Activated T-helper 1 cell treated with Interleukin-2 at 50 U/mL for 16 hours (primary cell): ENCODE measurements around the gene RFX1.
"Not testable (repeated sequence)": the region's sequence is repeated elsewhere in the genome, so short reads cannot be mapped to it uniquely, and the experiment has no call there.

ENCODE experiments used
- DNase-seq: peaks from one replicate; pipeline ENCODE4 v3.0.0-alpha.2; 2020; ENCODE audit warnings: low read depth

RFX1 gene

DNA sequence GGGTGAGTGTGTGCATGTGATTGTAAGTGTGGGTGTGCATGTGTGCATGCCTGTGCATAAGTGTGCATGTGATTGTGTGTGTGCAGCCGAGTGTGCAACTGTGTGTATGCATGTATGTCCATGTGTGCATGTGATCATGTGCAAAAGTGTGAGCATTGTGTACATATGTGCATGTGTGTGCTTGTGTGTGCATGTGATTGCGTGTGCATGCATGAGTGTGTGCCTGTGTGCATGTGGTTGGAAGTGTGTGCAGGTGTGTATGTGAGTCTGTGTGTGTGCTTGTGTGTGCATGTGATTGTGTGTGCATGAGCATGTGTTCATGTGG, 71.4 kb downstream of the RFX1 start:
- no peak for DNase-seq

DNA sequence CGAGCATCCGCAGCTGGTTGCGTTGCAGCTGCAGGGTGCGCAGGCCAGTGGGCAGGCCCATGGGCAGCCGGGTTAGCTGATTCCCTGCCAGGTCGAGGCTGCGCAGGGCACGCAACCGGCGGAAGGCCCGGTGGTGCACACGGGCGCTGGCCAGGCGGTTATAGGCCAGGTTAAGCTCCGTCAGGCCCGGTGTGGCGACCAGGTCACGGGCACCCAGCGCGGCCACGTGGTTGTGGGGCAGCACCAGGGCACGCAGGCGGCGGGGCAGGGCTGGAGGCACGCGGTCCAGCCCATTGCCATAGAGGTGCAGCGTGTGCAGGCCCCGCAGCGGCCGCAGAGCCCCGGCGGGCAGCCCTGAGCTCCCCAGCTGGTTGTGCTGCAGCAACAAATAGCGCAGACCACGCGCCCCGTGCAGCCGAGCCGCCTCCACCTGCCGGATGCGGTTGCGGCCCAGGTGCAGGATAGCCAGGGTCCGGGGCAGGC, 73.2 kb downstream of the RFX1 start:
- no peak for DNase-seq

DNA sequence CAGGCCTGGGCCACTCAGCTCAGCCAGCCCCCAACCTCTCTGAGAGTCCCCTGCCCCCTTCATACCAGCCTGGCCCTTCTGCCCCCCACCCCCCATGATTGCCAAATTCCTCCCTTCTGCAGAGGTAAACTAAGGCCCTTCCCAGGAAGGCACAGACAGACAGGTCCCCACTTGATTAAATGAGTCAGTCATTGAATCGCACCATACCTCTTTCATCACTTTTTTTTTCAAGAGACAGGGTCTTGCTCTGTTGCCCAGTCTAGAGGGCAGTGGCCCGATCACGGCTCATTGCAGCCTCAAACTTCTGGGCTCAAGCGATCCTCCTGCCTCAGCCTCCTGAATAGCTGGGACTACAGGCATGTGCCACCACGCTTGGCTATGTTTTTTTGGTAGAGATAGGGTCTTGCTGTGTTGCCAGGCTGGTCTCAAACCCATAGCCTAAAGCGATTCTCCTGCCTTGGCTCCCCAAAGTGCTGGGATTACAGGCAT, 73.9 kb downstream of the RFX1 start:
- no peak for DNase-seq

DNA sequence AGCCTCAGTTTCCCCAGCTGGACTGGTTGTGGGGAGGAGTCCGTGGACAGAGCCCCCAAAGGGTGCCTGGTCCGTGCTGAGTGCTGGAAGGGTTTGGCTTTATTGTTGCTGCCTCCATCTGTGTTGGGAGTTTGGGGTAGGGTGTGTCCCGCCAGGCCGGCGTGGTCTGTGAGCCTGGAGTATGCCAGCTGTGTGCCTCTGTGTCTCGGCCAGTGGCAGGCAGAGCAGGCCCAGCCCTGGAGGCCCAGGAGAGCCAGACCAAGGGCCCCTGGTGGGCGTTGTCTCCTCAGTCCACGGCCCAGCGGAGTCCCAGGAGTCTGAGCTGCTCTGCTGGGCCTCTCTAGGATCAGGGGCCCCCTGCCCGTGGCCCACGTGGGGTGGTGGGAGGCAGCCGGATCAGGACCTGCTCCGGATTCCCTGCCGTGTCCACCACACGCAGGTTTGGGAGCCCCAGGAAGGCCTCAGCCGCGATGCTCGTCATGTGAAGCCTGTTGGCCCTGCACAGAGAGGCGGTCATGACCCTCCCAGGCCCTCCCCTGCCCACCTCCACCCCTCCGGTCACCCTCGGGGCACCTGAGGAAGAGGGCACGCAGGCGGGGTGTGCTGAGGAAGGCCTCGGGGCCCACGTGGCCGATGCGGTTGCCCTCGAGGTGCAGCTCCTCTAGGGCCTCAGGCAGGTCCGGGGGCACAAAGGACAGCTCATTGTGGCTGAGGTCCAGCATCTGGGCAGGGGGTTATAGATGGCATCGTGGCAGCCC, 74.5 kb downstream of the RFX1 start:
- no peak for DNase-seq

DNA sequence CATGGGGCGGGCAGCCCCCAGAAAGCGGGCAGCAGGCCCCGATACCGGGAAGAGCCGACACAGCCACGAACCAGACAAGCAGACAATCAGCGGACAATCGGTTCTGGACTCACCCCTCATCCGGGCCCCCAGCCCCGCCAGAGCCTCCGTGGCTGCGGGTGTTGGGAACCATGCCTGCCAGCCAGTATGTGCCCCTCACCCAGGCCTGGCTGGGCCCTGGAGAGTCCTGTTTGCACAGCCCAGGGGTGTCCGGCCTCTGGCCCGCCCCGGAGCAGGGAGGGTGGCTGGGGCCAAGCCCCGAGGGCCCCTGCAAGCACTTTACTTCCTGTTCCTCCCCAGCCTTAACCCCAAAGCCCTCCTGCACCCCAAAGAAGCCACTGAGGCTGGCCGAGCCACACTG, 75.7 kb downstream of the RFX1 start:
- no peak for DNase-seq

DNA sequence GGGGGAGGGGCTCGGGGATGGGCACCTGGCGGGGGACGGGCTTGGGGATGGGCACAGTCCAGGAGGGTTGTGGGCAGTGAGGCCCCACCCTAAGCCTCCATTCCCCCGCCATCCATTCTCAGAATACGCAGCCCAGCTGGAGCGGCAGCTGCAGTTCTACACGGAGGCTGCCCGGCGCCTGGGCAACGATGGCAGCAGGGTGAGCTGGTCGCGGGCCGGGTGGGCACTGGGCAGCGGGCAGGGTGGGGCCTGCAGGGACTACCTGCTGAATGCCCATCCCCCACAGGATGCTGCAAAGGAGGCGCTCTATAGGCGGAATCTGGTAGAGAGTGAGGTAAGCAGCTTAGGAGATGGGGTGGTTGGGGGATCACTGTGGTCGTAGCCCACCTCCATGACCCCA, 76.2 kb downstream of the RFX1 start:
- DNase-seq: no peak

DNA sequence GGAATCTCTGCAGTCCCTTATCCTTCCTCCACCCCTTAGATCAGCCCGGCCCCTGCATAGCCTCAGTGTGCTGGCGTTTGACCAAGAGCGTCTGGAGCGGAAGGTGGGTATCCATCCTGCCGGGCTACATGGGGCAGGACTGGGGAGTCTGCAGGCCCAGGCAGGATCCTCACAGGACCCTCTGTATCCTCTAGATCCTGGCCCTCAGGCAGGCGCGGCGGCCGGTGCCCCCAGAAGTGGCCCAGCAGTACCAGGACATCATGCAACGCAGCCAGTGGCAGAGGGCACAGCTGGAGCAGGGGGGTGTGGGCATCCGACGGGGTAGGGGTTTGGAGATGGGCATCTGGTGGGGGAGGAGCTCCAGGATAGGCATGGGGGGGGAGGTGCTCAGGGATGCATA, 76.8 kb downstream of the RFX1 start:
- no peak for DNase-seq

DNA sequence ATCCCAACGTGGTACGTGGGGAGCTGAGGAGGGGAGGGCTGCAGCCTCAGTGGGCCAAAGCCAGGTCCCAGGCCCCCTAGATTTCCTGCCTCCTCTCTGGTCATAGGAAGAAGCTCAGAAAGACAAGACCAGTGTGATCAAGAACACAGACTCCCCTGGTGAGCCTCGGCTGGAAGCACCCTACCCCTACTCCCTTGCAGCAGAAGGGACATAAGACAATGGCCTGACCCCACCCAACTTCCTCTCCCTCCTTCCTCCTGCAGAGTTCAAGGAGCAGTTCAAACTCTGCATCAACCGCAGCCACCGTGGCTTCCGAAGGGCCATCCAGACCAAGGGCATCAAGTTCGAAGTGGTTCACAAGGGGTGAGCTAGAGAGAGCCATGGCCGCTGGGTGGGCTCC, 79.4 kb downstream of the RFX1 start:
- DNase-seq: no peak

DNA sequence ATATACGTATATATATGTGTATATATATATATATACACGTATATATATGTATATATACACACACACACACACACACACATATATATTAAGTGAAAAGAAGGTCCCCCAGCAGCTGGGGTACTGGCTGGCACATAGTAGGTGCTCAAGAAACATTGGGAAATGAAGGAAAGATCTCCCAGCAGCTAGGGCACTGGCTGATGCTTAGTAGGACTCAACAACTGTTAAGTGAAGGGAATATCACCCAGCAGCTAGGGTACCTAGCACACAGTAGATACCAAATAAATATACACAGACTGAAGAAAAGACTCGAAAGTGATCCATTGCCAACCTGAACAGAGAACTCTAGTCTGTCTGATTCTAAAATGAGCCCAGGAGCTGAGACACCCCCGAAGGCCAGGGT, 80.1 kb downstream of the RFX1 start:
- DNase-seq: no peak

DNA sequence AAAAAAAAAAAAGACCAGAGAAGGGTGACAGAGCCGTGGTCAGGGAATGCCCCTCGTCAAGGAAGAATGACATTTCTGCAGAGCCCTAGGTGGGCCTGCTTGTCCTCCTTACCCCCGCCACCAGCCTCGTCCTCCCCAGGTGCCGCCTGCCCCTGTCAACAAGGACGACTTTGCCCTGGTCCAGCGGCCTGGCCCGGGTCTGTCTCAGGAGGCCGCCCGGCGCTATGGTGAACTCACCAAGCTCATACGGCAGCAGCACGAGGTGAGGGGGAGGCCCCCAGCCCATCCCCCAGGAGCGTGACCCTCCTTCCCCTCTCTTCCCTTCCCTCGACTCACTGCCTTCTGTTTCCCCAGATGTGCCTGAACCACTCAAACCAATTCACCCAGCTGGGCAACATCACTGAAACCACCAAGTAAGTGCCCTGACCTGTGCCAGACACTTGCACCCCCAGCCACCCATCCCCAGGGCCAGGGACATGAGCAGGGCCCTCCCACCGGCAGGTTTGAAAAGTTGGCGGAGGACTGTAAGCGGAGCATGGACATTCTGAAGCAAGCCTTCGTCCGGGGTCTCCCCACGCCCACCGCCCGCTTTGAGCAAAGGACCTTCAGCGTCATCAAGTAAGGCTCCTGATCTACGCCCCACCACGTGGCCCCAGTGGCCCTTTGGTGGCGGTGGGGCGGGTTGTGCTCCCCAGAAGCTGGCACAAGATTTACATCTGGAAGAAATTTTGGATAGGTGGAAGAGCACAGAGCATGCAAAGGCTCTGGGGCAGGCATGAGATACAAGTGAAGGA, 82.7 kb downstream of the RFX1 start:
- no peak for DNase-seq

DNA sequence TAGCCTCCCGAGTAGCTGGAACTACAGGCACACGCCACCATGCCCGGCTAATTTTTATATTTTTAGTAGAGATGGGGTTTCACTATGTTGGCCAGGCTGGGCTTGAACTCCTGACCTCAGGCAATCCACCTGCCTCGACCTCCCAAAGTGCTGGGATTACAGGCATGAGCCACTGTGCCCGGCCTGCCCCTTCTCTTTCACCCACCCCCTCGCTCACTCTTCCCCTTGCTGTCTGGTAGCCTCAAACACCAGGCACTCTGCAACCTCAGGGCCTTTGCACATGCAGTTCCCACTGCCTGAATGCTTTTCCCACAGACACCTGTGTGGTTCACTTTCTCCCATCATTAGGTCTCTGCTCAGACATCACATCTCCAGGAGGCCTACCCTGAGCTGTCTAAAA, 84.0 kb downstream of the RFX1 start:
- DNase-seq: not testable (repeated sequence)

DNA sequence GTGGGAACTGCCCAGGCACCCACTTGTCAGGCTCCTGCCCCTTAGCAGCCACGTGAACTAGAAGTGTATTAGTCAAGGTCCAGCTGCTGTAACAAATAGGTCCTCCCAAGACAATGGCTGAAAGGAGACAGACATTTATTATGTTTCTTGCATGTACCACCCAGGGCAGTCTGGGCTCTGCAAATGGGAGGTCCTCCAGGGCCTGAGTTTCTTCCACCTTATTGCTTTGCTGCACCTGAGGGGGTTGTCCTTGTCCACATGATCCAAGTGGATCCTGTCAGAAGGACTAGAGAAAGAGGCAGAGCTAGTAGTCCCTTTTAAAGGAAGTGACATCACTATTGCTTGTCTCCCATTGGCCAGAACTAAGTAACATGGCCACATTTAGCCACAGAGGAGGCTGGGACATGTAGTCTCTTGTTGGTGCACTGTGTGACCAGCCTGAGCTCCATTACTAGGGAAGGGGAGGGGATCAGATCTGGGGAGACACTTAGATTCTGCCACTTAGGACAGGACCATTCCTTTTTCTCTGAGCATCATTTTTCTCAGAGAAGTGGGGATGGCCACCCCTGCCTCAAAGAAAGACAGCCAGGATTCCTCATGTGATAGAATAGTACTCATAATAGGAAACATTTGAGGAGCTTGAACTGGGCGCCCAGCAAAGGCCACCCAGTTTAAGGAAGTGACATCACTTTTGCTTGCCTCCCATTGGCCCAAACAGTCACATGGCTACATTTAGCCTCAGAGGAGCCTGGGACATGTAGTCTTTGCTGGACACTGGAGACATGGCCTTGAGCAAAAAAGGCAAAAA, 85.0 kb downstream of the RFX1 start:
- DNase-seq: no peak

DNA sequence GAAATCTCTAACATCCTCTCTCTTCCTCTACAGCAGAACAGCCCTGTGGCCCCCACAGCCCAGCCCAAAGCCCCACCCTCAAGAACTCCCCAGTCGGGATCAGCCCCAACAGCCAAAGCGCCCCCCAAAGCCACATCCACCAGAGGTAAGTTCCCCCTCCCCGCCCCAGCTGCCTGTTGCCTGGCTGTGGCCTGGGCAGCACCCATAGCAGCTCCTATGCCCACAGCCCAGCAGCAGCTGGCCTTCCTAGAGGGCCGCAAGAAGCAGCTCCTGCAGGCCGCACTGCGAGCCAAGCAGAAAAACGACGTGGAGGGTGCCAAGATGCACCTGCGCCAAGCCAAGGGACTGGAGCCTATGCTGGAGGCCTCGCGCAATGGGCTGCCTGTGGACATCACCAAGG, 85.6 kb downstream of the RFX1 start:
- DNase-seq: no peak

DNA sequence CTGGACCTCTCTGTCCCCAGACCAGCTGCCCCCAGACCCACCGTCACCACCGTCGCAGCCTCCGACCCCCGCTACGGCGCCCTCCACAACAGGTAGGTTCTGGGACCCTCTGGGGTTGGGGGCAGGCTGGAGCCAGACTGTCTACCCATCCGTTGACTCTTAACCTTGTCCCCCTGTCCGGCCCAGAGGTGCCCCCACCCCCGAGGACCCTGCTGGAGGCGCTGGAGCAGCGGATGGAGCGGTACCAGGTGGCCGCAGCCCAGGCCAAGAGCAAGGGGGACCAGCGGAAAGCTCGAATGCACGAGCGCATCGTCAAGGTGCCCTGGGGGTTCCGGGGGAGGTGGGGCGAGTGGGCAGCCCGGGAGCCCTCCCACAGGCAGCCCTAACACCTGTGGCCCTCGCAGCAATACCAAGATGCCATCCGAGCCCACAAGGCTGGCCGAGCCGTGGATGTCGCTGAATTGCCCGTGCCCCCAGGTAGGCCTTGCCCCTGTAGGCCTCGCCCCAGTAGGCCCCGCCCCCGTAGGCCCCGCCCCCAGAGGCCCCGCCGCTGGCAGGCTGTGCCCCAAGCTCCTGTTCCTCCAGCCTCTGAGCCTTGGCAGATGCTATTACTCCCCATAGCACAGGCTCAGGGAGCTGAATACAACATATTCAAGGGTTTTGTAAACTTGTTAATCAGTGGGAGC, 87.3 kb downstream of the RFX1 start:
- DNase-seq: no peak

DNA sequence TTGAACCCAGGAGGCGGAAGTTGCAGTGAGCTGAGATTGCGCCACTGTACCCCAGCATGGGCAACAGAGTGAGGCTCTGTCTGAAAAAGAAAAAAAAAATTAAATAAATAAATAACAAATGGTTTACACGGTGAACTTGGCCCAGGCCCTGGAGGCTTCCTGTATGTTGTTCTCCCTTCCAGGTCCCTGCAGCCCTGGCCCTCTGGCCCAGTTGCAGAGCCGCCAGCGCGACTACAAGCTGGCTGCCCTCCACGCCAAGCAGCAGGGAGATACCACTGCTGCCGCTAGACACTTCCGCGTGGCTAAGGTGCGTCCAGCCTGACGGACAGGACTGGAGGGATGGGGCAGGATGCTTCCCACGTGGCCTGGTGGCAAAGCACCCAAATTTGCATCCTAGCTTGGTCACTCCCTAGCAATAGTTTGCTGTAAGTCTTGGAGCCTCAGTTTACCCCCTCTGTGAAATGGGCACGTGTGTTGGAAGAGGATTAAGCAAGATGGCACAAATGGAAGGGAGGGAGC, 88.2 kb downstream of the RFX1 start:
- no peak for DNase-seq

DNA sequence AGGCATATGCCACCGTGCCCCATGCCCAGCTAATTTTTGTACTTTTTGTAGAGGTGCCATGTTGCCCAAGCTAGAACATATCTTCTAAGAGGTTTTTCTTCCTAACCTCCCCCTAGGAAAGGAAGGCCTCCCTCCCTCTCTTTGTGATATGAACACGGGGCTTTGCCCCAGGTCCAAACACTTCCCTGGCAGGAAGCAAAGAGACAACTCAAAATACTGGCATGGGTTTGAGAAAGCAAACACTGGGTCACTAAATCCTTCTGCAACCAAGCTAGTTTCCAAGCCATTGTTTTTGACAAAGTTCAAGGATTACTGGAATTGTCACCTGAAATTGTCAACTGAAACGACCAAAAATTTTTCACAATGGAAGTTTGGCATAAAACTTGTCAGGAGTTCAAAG, 91.3 kb downstream of the RFX1 start:
- no peak for DNase-seq

DNA sequence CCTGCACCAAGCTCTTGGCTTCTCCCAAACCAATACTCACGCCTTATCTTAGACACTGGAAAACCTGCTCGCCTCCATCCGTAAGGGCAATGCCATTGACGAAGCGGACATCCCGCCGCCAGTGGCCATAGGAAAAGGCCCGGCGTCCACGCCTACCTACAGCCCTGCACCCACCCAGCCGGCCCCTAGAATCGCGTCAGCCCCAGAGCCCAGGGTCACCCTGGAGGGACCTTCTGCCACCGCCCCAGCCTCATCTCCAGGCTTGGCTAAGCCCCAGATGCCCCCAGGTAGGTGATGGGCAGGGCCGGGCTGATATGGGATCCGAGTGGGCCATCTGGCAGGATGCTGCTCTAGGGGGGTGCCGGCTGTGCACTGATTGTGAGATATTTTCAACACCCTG, 92.8 kb downstream of the RFX1 start:
- no peak for DNase-seq
